ENCODE data around the gene AFF1.
A peak's percentile ranks its signal among the peaks of the same experiment; 100 is the strongest.

Gene AFF1

DNA sequence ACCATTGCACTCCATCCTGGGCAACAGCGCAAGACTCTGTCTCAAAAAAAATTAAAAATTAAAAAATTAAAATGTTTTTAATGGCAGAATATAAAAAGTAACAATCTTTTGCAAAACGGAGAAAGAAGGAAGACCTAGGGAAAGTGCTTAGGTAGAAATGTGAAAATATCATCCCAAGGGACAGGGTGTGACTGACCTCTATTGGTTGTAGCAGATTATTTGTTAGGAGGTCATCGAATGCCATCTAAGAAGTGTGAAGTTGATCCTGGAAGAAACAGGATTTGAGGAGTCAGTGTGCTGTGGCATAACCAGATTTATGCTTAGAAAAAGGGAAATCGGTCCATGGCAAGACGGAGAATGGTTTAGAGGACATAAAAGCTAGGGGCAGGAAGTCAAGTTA, 24.4 kb upstream of the AFF1 start:
- Histone ChIP-seq H3K9ac (ENCODE audit: low read depth, low read length) (no peak overlapping the region), H3K36me3 (ENCODE audit: insufficient read depth, low read length) (no peaks in the 10 kb centered on the region)

GRCh38 chr4:86910820-86911684, 23.8 kb upstream of the AFF1 start:
- H3K9me3 ChIP-seq (ENCODE audit: control insufficient read depth, insufficient read depth, low read length), result no peaks in the 10 kb centered on the region
- H3K36me3 ChIP-seq (ENCODE audit: insufficient read depth, low read length), result no peaks in the 10 kb centered on the region
- peaks cover 3% of the 10 kb centered on the region; the same call in 1 of the 2 replicates for H3K4me1 ChIP-seq (ENCODE audit: insufficient read depth, low read length)
- no peak overlapping the region for H3K9ac ChIP-seq (ENCODE audit: low read depth, low read length)

More for the DNA sequence above, 24.4 kb upstream of the AFF1 start:
- Histone ChIP-seq H3K4me1 (ENCODE audit: insufficient read depth, low read length) (peaks cover 3% of the 10 kb centered on the region; the same call in 1 of the 2 replicates), H3K9me3 (ENCODE audit: control insufficient read depth, insufficient read depth, low read length) (no peaks in the 10 kb centered on the region)

DNA sequence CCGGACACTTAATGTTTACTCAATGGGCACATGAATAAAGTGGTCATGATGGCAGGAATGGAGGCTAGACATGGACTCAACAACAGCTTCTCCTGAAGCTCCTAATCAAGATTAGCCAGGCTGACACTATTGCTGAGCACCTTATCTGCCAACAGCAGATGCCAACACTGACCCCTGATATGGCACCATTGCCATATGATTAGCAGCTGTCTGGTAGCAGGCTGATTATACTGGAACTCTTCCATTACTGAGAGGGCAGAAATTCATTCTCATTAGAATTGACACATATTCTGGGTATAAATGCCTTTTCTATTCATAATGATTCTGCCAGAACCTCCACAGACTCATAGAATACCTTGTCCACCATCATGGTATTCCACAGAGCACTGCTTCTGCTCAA, 18.4 kb upstream of the AFF1 start:
- Histone ChIP-seq H3K4me1 (ENCODE audit: insufficient read depth, low read length) (no peaks in the 10 kb centered on the region), H3K9ac (ENCODE audit: low read depth, low read length) (no peak overlapping the region), H3K36me3 (ENCODE audit: insufficient read depth, low read length) (no peaks in the 10 kb centered on the region), H3K9me3 (ENCODE audit: control insufficient read depth, insufficient read depth, low read length) (no peaks in the 10 kb centered on the region; the same call in 1 of the 2 replicates)

DNA sequence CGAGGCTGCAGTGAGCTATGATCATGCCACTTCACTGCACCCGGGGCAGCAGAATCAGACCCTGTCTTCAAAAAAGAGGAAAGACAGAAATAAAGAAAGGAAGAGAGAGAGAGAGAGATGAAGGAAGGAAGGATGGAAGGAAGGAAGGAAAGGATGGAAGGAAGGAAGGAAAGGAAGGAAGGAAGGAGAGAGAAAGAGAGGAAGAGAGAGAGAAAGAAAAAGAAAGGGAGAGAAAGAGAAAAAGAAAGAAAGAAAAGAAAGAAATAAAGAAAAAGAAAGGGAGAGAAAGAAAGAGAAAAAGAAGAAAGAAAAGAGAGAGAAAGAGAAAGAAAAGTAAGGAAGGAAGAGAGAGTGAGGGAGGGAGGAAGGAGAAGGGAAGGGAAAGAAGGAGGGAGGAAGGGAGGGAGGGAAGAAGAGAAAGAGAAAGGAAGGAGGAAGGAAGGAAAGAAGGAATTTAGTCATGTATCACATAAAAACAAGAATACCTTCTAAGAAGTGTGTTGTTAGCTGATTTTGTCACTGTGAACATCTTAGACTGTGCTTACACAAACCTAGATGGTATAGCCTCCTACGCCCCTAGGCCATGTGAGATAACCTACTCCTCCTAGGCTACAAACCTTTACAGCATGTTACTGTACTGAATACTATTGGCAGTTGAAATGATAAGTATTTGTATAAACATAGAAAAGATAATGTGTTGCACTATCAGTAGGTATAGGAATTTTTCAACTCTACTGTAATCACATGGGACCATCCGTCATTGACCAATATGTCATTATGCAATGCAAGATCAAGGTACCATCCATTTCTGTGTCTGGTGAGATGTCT, 17.4 kb upstream of the AFF1 start:
- Histone ChIP-seq H3K36me3 (ENCODE audit: insufficient read depth, low read length) (no peaks in the 10 kb centered on the region), H3K4me1 (ENCODE audit: insufficient read depth, low read length) (no peaks in the 10 kb centered on the region), H3K9me3 (ENCODE audit: control insufficient read depth, insufficient read depth, low read length) (no peaks in the 10 kb centered on the region; the same call in 1 of the 2 replicates), H3K9ac (ENCODE audit: low read depth, low read length) (no peak overlapping the region)

DNA sequence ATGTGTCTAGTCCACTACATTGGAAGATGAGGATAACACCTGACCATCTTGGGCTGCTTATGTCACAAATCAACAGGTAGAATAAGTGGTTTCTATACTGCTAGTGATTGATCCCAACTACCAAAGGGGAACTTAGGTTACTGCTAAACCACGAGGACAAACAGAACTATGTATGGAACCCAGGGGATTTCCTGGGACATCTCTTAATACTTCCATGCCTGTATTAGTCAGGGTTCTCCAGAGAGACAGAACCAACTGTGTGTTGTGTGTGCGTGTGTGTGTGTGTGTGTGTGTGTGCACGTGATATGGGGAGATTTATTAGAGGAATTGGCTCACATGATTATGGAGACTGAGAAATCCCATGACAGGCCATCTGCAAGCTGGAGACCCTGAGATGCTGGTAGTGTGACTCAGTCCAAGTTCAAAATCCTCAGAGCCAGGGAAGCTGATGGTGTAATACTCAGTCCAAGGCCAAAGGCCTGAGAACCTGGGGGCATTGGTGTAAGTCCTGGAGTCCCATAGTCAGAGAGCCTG, 16.2 kb upstream of the AFF1 start:
- H3K9me3 ChIP-seq (ENCODE audit: control insufficient read depth, insufficient read depth, low read length), result no peaks in the 10 kb centered on the region; the same call in 1 of the 2 replicates
- no peaks in the 10 kb centered on the region for H3K36me3 ChIP-seq (ENCODE audit: insufficient read depth, low read length)
- no peak overlapping the region for H3K9ac ChIP-seq (ENCODE audit: low read depth, low read length)
- no peaks in the 10 kb centered on the region for H3K4me1 ChIP-seq (ENCODE audit: insufficient read depth, low read length)

GRCh38 chr4:86919561-86920223, 15.1 kb upstream of the AFF1 start:
- Histone ChIP-seq H3K9me3 (ENCODE audit: control insufficient read depth, insufficient read depth, low read length) (no peaks in the 10 kb centered on the region; the same call in 1 of the 2 replicates), H3K9ac (ENCODE audit: low read depth, low read length) (no peak overlapping the region), H3K4me1 (ENCODE audit: insufficient read depth, low read length) (no peaks in the 10 kb centered on the region), H3K36me3 (ENCODE audit: insufficient read depth, low read length) (no peaks in the 10 kb centered on the region)

DNA sequence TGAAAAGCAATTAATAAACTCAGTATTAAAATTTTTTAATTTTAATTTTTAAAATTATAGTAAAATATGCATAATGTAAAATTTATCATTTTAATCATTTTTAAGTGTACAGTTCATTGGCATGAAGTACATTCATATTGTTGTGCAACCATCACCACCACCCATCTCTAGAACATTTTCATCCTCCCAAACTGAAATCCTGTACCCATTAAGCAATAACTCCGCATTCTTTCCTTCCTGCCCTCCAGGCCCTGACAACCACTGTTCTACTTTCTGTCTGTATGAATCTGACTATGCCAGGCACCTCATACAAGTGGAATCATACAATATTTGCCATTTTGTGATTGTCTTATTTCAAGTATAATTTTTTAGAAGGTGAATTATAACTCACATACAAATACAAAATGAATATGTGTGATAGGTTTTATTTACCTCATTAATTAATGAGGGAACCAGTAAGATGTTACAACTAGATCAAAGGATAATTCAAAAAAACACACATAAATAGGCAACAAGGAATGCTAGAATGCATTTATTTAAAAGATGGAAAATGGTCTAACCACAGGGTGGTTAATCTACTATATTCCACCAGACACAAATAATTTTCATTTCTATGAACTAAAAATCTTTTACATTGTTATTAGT, 13.1 kb upstream of the AFF1 start:
- no peaks in the 10 kb centered on the region; the same call in 1 of the 2 replicates for H3K9me3 ChIP-seq (ENCODE audit: control insufficient read depth, insufficient read depth, low read length)
- no peaks in the 10 kb centered on the region for H3K4me1 ChIP-seq (ENCODE audit: insufficient read depth, low read length)
- H3K36me3 ChIP-seq (ENCODE audit: insufficient read depth, low read length), result no peaks in the 10 kb centered on the region
- no peak overlapping the region for H3K9ac ChIP-seq (ENCODE audit: low read depth, low read length)

- no peak overlapping the region for H3K9ac ChIP-seq (ENCODE audit: low read depth, low read length)
- H3K4me1 ChIP-seq (ENCODE audit: insufficient read depth, low read length), result no peaks in the 10 kb centered on the region; the same call in 1 of the 2 replicates
- H3K9me3 ChIP-seq (ENCODE audit: control insufficient read depth, insufficient read depth, low read length), result no peaks in the 10 kb centered on the region; the same call in 1 of the 2 replicates
- H3K36me3 ChIP-seq (ENCODE audit: insufficient read depth, low read length), result no peaks in the 10 kb centered on the region
These were observed 10.0 kb upstream of the AFF1 start for GRCh38 chr4:86924811-86925210.

DNA sequence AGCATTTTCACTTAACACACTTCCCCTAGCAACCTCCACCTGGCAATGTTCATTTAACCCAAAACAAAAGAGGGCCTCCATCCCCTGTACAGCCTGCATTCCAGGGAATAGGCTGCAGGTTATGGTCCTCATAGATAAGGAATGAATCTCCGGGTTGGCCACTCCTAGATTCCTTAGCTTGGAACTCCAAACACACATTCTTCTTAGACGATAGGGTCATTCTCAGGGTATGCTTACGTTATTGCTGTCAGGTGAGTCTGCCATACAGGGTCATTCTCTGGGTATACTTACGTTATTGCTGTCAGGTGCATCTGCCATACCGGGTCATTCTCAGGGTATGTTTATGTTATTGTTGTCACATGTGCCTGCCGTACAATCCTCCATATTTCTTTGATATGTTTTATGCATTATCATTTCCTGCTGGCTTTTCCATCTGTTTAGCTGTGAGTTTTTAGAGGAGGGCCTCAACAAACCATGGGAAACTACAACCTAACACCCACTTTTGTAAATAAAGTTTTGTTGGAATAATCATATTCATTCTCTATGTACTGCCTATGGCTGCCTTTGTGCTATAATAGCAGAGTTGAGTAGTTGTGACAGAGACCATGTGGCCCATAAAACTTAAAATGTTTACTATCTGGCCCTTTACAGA, 8.2 kb upstream of the AFF1 start:
- Histone ChIP-seq H3K9me3 (ENCODE audit: control insufficient read depth, insufficient read depth, low read length) (no peaks in the 10 kb centered on the region), H3K36me3 (ENCODE audit: insufficient read depth, low read length) (no peaks in the 10 kb centered on the region), H3K9ac (ENCODE audit: low read depth, low read length) (no peak overlapping the region), H3K4me1 (ENCODE audit: insufficient read depth, low read length) (no peaks in the 10 kb centered on the region; the same call in 1 of the 2 replicates)

DNA sequence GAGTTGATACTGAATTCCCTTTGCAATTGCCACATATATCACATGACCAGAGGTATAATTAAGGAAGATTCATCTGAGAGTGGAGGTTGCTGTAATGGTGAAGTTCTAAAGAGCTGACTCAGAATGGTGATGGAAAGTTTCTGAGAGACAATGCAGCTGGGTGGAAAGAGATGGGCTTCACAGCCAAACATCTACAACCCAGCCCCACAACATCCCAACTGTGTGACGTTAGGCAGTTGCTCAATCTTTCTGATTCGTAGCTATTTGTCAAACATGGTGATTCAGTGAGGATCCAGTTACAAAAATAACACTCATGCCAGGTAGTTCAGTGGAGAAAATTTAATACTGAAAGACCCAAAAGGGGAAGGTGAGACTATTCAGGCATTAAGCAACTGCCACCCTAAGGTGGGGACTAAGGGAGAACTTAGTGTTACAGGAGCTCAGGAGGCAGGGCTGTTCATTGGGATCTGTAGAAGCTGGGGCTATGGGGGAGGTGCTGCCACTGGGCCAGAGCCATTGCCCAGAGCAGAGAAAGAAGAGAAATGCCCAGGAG, 6.9 kb upstream of the AFF1 start:
- no peak overlapping the region for H3K9ac ChIP-seq (ENCODE audit: low read depth, low read length)
- H3K36me3 ChIP-seq (ENCODE audit: insufficient read depth, low read length), result no peaks in the 10 kb centered on the region
- no peaks in the 10 kb centered on the region; the same call in 1 of the 2 replicates for H3K4me1 ChIP-seq (ENCODE audit: insufficient read depth, low read length)
- no peaks in the 10 kb centered on the region for H3K9me3 ChIP-seq (ENCODE audit: control insufficient read depth, insufficient read depth, low read length)

DNA sequence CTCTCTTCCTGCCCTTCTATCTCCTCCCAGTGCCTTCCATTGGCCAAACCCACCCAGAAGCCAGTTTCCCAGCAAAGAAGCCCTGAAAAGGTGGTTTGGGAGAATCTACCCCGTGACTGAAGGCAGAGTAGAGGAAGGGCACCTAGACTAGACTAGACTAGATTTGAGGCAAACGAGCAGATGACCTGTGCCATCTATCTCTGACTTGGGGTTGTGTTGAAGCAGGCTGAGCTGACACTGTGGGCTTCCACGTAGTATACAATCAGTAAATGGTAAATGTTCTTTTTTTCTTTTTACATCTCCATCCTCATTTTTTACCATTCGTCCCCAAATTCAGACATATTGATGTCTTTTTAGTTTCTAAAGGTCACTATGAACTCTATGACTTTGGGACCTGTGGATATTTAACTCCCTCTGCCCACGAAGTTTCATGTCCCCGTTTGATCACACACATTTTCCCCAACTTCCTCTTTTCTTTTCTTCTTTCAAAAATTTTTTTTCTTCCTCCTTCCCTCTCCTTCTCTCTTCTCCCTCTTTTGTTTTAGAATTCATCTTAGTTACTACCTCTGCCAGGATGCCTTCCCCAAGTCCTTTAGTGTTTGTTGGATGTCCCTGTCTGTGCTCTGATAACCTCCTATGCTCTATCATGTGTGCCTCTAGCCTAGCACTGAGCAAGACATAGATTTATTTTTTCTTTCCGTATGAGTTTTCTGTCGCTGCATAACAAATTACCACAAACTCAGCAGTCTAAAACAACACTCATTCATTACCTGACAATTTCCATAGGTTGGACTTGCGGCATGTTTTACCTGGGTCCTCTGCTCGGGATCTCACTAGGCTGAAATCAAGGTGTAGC, 6.2 kb upstream of the AFF1 start:
- Histone ChIP-seq H3K9me3 (ENCODE audit: control insufficient read depth, insufficient read depth, low read length) (no peaks in the 10 kb centered on the region), H3K4me1 (ENCODE audit: insufficient read depth, low read length) (no peaks in the 10 kb centered on the region; the same call in none of the 2 replicates), H3K9ac (ENCODE audit: low read depth, low read length) (no peak overlapping the region), H3K36me3 (ENCODE audit: insufficient read depth, low read length) (no peaks in the 10 kb centered on the region)

- peaks cover 8% of the 10 kb centered on the region for H3K4me1 ChIP-seq (ENCODE audit: insufficient read depth, low read length)
- H3K9me3 ChIP-seq (ENCODE audit: control insufficient read depth, insufficient read depth, low read length), result no peaks in the 10 kb centered on the region
- no peaks in the 10 kb centered on the region for H3K36me3 ChIP-seq (ENCODE audit: insufficient read depth, low read length)
- peak overlapping the region; percentile 98 for H3K9ac ChIP-seq (ENCODE audit: low read depth, low read length)
These were observed 552 bp upstream of the AFF1 start for GRCh38 chr4:86934147-86934770.
